K562 (cell line): Measurements from ENCODE around the gene CGB8. TPM values are rescaled to one million over a fixed set of nuclear protein-coding genes. Genes with fewer than 3 reads are reported as not detected.

Experiments
- CC2D1A ChIP-seq: fragments of 450-650 bp; IDR thresholded peaks from 2 replicates; pipeline ENCODE4 v1.6.1; 2017; ENCODE audit warnings: mild to moderate bottlenecking
- CSDE1 ChIP-seq, 2 experiments: fragments of 450-650 bp; IDR thresholded peaks; 2 replicates each; pipeline ENCODE4 v1.6.1; 2016; ENCODE audit warnings: mild to moderate bottlenecking in 1 of 2
- ESRRA ChIP-seq: fragments of 450-650 bp; IDR thresholded peaks from 2 replicates; pipeline ENCODE4 v1.6.1; 2014; ENCODE audit warnings: low read depth, mild to moderate bottlenecking, moderate library complexity, borderline replicate concordance
- ETS2 ChIP-seq: IDR thresholded peaks from 2 replicates; pipeline ENCODE4 v1.6.1; 2016; ENCODE audit warnings: borderline replicate concordance, missing genetic modification characterization, mild to moderate bottlenecking, moderate library complexity, missing compliant biosample characterization; ENCODE audit not compliant: poor library complexity, severe bottlenecking
- MAFK ChIP-seq: IDR thresholded peaks from 2 replicates; pipeline ENCODE4 v1.6.1; 2011; ENCODE audit warnings: low read length, improper control_type of control experiment
- MEIS2 ChIP-seq: fragments of 450-650 bp; IDR thresholded peaks from 2 replicates; pipeline ENCODE4 v1.6.1; 2014; ENCODE audit warnings: mild to moderate bottlenecking; ENCODE audit not compliant: partially characterized antibody
- MLLT1 ChIP-seq, 2 experiments: fragments of 450-650 bp; IDR thresholded peaks; 2 replicates each; pipeline ENCODE4 v1.6.1; 2016
- NCOA1 ChIP-seq: fragments of 450-650 bp; IDR thresholded peaks from 2 replicates; pipeline ENCODE4 v1.6.1; 2016; ENCODE audit warnings: low read depth
- NFE2 ChIP-seq: IDR thresholded peaks from 2 replicates; pipeline ENCODE4 v1.6.1; 2014; ENCODE audit warnings: antibody characterized with exemption, low read depth
- NRF1 ChIP-seq, 2 experiments: fragments of 450-650 bp; IDR thresholded peaks in 1 of 2; conservative IDR thresholded peaks in 1 of 2; 2 replicates each; pipeline ENCODE4 v1.6.1; 2014; ENCODE audit warnings: mild to moderate bottlenecking in 2 of 2
- RAD21 ChIP-seq, 2 experiments: fragments of 250-450 bp in 1 of 2; fragments of 450-650 bp in 1 of 2; sonication (Bioruptor Pico) in 1 of 2; formaldehyde crosslinking in 1 of 2; IDR thresholded peaks in 1 of 2; conservative IDR thresholded peaks in 1 of 2; 2 replicates each; pipeline versions ENCODE4 v1.4.0 to v1.8.0; 2020 to 2022; ENCODE audit warnings: mild to moderate bottlenecking in 2 of 2, moderate library complexity in 1 of 2
- SPI1 ChIP-seq: IDR thresholded peaks from 2 replicates; pipeline ENCODE4 v1.6.1; 2011; ENCODE audit warnings: low read depth, low read length, control low read depth, borderline replicate concordance
- THRAP3 ChIP-seq: fragments of 450-650 bp; IDR thresholded peaks from 2 replicates; pipeline ENCODE4 v1.6.1; 2016; ENCODE audit warnings: mild to moderate bottlenecking, inconsistent platforms, borderline replicate concordance
- ZNF561 ChIP-seq: fragments of 450-650 bp; formaldehyde crosslinking; conservative IDR thresholded peaks from 2 replicates; pipeline ENCODE4 v1.4.0; 2020; ENCODE audit warnings: mild to moderate bottlenecking, moderate library complexity
- ZNF740 ChIP-seq, 3 experiments: fragments of 200-800 bp in 1 of 3; sonication (Bioruptor generic) in 1 of 3; sonication (generic) in 1 of 3; formaldehyde crosslinking in 1 of 3; IDR thresholded peaks; 2 replicates each; pipeline versions ENCODE4 v1.6.1 to v1.8.0; 2016 to 2022; ENCODE audit warnings: mild to moderate bottlenecking in 2 of 3, missing compliant biosample characterization in 2 of 3, missing genetic modification characterization in 2 of 3, missing genetic modification reagents in 1 of 3
- polyA plus RNA-seq, 8 experiments: library from polyadenylated mRNA; depleted of rRNA in 4 of 8; stranded (reverse) in 5 of 8; unstranded in 3 of 8; fragments of >200 nt; fragmentation: Nextera tagmentation in 2 of 8; fragmentation: Illumina TruSeq in 1 of 8; extraction: Ambion mirVana in 2 of 8; extraction: Trizol in 1 of 8; gene quantifications; 2 replicates each; pipeline versions ENCODE4 v1.2.1 to v1.2.3, GENCODE V29; 2011 to 2014; ENCODE audit warnings: inconsistent platforms in 1 of 8, missing spikeins in 1 of 8
- total RNA-seq, 7 experiments: library from RNA; depleted of rRNA in 6 of 7; stranded (reverse); fragments of >200 nt in 6 of 7; fragmentation: Illumina TruSeq in 2 of 7; extraction: Trizol in 2 of 7; gene quantifications; 2 replicates each; pipeline versions ENCODE4 v1.2.1 to v1.2.3, GENCODE V29; 2011 to 2021; ENCODE audit warnings: low replicate concordance in 1 of 7
- TF ChIP-seq, protein P1 (sequence below), 3 experiments: fragments of 200-800 bp in 1 of 3; fragments of 250-450 bp in 1 of 3; fragments of 450-650 bp in 1 of 3; sonication (Bioruptor Pico) in 1 of 3; sonication (Bioruptor generic) in 1 of 3; formaldehyde crosslinking in 1 of 3; IDR thresholded peaks; 2 replicates each; pipeline versions ENCODE4 v1.6.1 to v1.8.0; 2016 to 2022; ENCODE audit warnings: mild to moderate bottlenecking in 2 of 3, missing genetic modification characterization in 2 of 3, missing compliant biosample characterization in 1 of 3, moderate library complexity in 1 of 3
- TF ChIP-seq, protein P2 (sequence below): IDR thresholded peaks from 2 replicates; pipeline ENCODE4 v1.6.1; 2011; ENCODE audit warnings: borderline replicate concordance, low read depth, mild to moderate bottlenecking, moderate library complexity, low read length; ENCODE audit not compliant: insufficient read depth, poor library complexity, severe bottlenecking

Gene CGB8
- total and polyA plus RNA-seq, 9 of the 15 experiments (the other 6 are each of a cell fraction or from before 2014, with no cell fraction given) = not detected

- TF ChIP-seq MLLT1 (IDR thresholded peaks at IDR 0.05) (peak in 1 of 2 experiments; percentile 67; a peak in 1 of 4 replicates), RAD21 (CRISPR knock-in tag; conservative IDR thresholded peaks at IDR 0.05 in 1 of 2, IDR thresholded peaks at IDR 0.05 in 1 of 2) (peak; percentile 41 to 70), THRAP3 (no peak), ETS2 (tag) (no peak), SPI1 (peak; percentile 89), ZNF740 (CRISPR knock-in tag; IDR thresholded peaks at IDR 0.05) (0 out of 2 replicates have a peak, but pooled peaks have one; percentile 37), ZNF740 (tag; IDR thresholded peaks at IDR 0.05) (no peak), ESRRA (peak; percentile 62; the same call in 1 of the 2 replicates), NFE2 (peak; percentile 92), MAFK (peak; percentile 54; the same call in 1 of the 2 replicates), NCOA1 (peak; percentile 31; the same call in 1 of the 2 replicates), ZNF561 (CRISPR knock-in tag) (no peak), NRF1 (conservative IDR thresholded peaks at IDR 0.05 in 1 of 2, IDR thresholded peaks at IDR 0.05 in 1 of 2) (peak; percentile 26 to 38; a peak in 1 of 4 replicates), CSDE1 (IDR thresholded peaks at IDR 0.05) (no peak), CC2D1A (0 out of 2 replicates have a peak, but pooled peaks have one; percentile 28), MEIS2 (no peak)
- TF ChIP-seq, protein P1, sequence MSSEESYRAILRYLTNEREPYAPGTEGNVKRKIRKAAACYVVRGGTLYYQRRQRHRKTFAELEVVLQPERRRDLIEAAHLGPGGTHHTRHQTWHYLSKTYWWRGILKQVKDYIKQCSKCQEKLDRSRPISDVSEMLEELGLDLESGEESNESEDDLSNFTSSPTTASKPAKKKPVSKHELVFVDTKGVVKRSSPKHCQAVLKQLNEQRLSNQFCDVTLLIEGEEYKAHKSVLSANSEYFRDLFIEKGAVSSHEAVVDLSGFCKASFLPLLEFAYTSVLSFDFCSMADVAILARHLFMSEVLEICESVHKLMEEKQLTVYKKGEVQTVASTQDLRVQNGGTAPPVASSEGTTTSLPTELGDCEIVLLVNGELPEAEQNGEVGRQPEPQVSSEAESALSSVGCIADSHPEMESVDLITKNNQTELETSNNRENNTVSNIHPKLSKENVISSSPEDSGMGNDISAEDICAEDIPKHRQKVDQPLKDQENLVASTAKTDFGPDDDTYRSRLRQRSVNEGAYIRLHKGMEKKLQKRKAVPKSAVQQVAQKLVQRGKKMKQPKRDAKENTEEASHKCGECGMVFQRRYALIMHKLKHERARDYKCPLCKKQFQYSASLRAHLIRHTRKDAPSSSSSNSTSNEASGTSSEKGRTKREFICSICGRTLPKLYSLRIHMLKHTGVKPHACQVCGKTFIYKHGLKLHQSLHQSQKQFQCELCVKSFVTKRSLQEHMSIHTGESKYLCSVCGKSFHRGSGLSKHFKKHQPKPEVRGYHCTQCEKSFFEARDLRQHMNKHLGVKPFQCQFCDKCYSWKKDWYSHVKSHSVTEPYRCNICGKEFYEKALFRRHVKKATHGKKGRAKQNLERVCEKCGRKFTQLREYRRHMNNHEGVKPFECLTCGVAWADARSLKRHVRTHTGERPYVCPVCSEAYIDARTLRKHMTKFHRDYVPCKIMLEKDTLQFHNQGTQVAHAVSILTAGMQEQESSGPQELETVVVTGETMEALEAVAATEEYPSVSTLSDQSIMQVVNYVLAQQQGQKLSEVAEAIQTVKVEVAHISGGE (CRISPR knock-in tag; IDR thresholded peaks at IDR 0.05) = peak in 1 of 3 experiments; percentile 53; a peak in 1 of 6 replicates
- TF ChIP-seq, protein P2, sequence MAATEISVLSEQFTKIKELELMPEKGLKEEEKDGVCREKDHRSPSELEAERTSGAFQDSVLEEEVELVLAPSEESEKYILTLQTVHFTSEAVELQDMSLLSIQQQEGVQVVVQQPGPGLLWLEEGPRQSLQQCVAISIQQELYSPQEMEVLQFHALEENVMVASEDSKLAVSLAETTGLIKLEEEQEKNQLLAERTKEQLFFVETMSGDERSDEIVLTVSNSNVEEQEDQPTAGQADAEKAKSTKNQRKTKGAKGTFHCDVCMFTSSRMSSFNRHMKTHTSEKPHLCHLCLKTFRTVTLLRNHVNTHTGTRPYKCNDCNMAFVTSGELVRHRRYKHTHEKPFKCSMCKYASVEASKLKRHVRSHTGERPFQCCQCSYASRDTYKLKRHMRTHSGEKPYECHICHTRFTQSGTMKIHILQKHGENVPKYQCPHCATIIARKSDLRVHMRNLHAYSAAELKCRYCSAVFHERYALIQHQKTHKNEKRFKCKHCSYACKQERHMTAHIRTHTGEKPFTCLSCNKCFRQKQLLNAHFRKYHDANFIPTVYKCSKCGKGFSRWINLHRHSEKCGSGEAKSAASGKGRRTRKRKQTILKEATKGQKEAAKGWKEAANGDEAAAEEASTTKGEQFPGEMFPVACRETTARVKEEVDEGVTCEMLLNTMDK = peak; percentile 73
Measured at GRCh38 chr19:49073514-49074378, 24.8 kb upstream of the CGB8 start (continued).
